Measurements from ENCODE around the gene WWC2.

Gene WWC2

DNA sequence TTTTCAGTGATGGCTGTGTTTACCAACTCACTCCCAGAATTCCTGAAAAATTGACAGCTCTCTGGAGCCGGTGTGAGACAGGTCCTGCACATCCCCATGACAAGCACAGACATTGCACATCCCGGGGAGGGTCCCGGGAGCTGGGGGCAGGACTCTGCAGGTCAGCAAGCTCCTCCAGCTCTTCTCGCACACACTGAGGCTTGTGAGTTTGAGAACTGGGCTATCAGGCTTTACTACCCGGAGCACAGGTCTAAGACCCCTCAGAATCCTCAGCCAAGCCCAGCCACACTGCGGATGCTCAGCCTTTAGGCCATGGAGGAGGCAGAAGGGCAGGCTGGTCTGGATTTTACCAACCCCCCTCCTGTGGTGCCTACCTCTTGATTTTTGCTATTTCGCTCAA is 228.8 kb downstream of the WWC2 start:
- TF ChIP-seq, protein P1, sequence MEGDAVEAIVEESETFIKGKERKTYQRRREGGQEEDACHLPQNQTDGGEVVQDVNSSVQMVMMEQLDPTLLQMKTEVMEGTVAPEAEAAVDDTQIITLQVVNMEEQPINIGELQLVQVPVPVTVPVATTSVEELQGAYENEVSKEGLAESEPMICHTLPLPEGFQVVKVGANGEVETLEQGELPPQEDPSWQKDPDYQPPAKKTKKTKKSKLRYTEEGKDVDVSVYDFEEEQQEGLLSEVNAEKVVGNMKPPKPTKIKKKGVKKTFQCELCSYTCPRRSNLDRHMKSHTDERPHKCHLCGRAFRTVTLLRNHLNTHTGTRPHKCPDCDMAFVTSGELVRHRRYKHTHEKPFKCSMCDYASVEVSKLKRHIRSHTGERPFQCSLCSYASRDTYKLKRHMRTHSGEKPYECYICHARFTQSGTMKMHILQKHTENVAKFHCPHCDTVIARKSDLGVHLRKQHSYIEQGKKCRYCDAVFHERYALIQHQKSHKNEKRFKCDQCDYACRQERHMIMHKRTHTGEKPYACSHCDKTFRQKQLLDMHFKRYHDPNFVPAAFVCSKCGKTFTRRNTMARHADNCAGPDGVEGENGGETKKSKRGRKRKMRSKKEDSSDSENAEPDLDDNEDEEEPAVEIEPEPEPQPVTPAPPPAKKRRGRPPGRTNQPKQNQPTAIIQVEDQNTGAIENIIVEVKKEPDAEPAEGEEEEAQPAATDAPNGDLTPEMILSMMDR (conservative IDR thresholded peaks at IDR 0.05; ENCODE audit: low read length) = no peak
- DNase-seq (ENCODE audit: low read depth) = no peak
- H3K4me3 ChIP-seq (ENCODE audit: low read length) = no peak overlapping the region

DNA sequence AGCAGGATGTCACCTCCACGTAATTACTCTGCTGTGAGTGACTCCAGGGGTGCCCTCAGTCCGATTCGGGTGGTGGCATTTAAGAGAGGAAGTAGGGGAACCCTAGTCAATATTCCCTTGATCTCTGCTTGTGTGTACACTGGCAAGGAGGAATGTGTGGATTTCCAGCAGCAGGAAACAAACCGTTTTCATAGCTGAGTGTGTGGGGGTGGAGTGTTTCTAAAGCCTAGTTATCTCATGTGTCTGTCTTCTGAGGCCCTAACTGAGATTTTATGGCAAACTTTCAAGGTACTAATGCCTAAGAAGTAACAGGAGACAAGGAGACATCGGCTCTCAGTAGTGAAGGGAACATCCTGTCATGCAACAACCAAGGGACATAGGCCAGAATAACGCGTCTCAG is 229.8 kb downstream of the WWC2 start:
- TF ChIP-seq, protein P1 (conservative IDR thresholded peaks at IDR 0.05; ENCODE audit: low read length) = no peak
- no peak overlapping the region for H3K4me3 ChIP-seq (ENCODE audit: low read length)
- DNase-seq (ENCODE audit: low read depth) = no peak

DNA sequence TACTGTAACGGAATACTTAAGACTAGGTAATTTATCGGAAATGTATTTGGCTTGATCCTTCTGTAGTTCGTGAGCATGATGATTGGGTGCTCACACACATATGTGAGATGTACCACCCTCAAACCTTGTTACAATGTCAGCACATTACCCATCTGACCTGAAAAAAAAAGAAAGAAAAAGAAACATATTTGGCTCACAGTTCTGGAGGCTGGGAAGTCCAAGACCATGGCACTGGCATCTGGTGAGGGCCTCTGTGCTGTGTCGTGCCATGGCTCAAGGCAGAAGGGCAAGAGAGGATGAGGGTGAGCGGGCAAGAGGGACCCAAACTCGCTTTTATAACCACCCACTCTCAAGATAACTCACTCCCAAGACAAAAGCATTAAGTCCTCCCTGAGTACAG is 230.2 kb downstream of the WWC2 start:
- DNase-seq (ENCODE audit: low read depth) = no peak
- no peak overlapping the region for H3K4me3 ChIP-seq (ENCODE audit: low read length)
- TF ChIP-seq, protein P1 (conservative IDR thresholded peaks at IDR 0.05; ENCODE audit: low read length) = no peak

DNA sequence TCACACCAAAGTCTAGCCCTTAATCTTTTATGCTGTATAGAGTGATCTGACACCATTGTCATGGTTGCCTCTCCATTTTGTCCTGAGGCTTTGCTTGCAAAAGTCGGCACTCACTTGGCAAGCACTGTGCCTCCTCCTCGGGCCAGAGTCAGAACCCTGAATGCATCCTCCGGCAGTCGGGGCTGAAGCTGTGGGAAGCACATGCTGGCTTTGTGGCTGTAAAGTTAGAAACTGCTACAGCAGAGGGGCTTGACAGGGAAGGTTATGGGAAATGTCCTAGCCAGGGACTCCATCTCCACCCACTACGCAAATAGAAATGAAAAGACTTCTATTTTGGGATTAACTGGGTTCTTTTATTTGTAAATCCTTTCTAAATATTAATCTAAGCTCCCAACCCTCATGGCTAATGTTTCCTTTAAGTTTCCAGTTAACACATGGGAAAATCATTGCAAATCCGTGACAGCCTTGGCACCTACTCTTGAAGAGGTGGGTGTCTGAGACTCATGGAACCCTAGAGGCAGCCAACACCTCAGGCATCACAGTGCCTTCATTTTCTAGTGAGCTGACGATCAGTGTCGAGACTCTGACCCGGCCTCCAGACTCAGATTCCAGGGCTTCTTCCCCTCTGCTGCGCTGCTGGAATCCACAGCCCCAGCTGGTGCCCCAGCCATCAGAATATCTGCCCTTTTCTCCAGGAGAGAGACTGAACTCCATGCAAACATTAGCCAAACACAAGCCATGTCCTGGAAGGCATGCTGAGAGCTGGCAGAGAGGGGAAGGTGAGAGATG is 231.1 kb downstream of the WWC2 start:
- TF ChIP-seq, protein P1 (conservative IDR thresholded peaks at IDR 0.05; ENCODE audit: low read length) = no peak
- H3K4me3 ChIP-seq (ENCODE audit: low read length) = no peak overlapping the region
- no peak for DNase-seq (ENCODE audit: low read depth)

DNA sequence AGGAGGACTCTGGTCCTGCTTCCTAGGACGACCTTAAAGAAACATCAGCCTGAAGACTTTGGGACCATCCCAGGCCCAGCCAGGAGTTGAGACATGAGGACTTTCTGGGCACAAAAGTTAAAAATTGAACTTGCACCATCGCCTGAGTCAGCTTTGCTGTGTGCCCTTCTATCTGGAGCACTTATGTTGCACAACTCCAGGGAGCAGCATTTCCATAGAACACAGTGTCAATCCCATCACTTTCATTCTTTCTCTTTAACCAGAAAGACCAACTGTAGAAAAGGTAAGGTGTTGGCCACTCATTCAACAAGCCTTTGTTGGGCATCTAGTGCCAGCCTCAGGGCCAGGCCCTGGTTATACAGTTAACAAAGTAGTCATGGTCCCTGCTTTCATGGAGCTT is 231.8 kb downstream of the WWC2 start:
- no peak overlapping the region for H3K4me3 ChIP-seq (ENCODE audit: low read length)
- TF ChIP-seq, protein P1 (conservative IDR thresholded peaks at IDR 0.05; ENCODE audit: low read length) = no peak
- DNase-seq (ENCODE audit: low read depth) = peak; percentile 27

DNA sequence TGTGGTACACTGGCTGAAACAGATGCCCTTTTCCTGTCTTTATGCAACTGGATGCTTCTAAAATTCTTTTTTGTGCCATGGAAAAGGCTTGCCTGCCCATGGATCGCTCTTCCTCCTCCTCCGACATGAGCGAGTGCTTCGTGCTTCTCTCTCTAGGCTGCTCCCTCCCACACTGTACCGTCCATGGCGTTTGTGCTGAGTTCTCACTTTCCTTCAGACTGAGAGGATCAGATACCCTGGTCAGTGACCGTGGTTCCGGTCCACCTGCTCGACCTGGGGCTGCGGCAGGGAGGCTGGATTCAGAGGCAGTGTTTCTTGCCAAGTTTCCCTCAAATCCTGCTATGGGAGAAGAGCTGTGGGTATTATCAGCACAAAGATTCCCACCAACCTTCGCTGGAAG is 233.4 kb downstream of the WWC2 start:
- no peak for DNase-seq (ENCODE audit: low read depth)
- TF ChIP-seq, protein P1 (conservative IDR thresholded peaks at IDR 0.05; ENCODE audit: low read length) = no peak
- H3K4me3 ChIP-seq (ENCODE audit: low read length) = no peak overlapping the region

DNA sequence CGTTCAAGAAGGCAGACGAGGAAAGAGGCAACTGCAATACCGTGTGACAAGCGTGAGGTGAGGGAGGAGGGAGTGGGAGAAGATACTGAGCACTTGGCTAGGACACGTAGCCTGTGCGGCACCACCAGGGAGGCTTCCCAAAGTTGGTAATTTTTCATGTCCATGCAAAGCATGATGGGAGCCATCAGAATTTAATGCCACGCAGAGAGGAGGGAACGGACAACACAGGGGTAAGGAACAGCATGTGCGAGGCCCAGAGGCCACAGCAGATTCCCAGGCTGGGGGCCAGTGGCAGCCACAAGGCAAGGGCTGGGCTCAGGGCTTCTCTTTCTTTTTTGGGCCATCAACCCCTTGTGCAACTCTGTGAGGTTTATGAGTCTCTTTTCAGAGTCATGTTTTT is 234.1 kb downstream of the WWC2 start:
- no peak overlapping the region for H3K4me3 ChIP-seq (ENCODE audit: low read length)
- no peak for DNase-seq (ENCODE audit: low read depth)
- TF ChIP-seq, protein P1 (conservative IDR thresholded peaks at IDR 0.05; ENCODE audit: low read length) = no peak
